Transverse colon (tissue), 4 donors: ENCODE results near the gene AP1S1. TPM values are rescaled to one million over a fixed set of nuclear protein-coding genes. Genes with fewer than 3 reads are reported as not detected.

ENCODE experiments used
- DNase-seq: peaks from one replicate; pipeline ENCODE4 v3.0.0-alpha.2; 2019
- H3K27ac ChIP-seq, 4 donors: fragments of 200-600 bp; sonication (generic); 2 replicates each; pipeline ENCODE4 v1.5.1; 2016 to 2018; ENCODE audit warnings: inconsistent platforms in 4 of 4
- H3K27me3 ChIP-seq: fragments of 200-600 bp; sonication (generic); 2 replicates; pipeline ENCODE4 v1.5.1; 2017; ENCODE audit warnings: inconsistent platforms
- H3K36me3 ChIP-seq, 4 donors: fragments of 200-600 bp; sonication (generic); 2 replicates each; pipeline ENCODE4 v1.5.1; 2017 to 2019; ENCODE audit warnings: inconsistent platforms in 4 of 4
- H3K4me1 ChIP-seq, 4 donors: fragments of 200-600 bp; sonication (generic); 2 replicates each; pipeline ENCODE4 v1.5.1; 2017 to 2020; ENCODE audit warnings: inconsistent platforms in 4 of 4
- H3K4me3 ChIP-seq, 4 donors: fragments of 200-600 bp; sonication (generic); 1 replicate in 1 of 4; 2 replicates in 3 of 4; pipeline versions ENCODE4 v1.5.1 to v1.6.1; 2017 to 2019; ENCODE audit warnings: inconsistent platforms in 4 of 4
- H3K9me3 ChIP-seq, 2 donors: fragments of 200-600 bp; sonication (generic); 2 replicates each; pipeline ENCODE4 v1.5.1; 2017 to 2019; ENCODE audit warnings: inconsistent platforms in 2 of 2
- EP300 ChIP-seq: sonication (generic); formaldehyde crosslinking; IDR thresholded peaks from one replicate; pipeline ENCODE4 v1.6.1; 2017; ENCODE audit warnings: antibody characterized with exemption, low read depth
- POLR2A ChIP-seq: fragments of 450-650 bp; IDR thresholded peaks from one replicate; pipeline ENCODE4 v1.6.1; 2016; ENCODE audit warnings: antibody characterized with exemption, mild to moderate bottlenecking, moderate library complexity
- POLR2AphosphoS5 ChIP-seq, 3 donors: sonication (generic); formaldehyde crosslinking; IDR thresholded peaks; one replicate each; pipeline ENCODE4 v1.6.1; 2016; ENCODE audit warnings: antibody characterized with exemption in 3 of 3
- WGBS, 2 donors: methylation state at CpG; one replicate each; pipeline ENCODE4 v1.1.5; 2018; ENCODE audit warnings: low coverage in 1 of 2; 5-methylcytosine and 5-hydroxymethylcytosine counted together
- in situ Hi-C, 4 donors: fragments of 200-750 bp; cut with MboI; loops; one replicate each; pipeline versions ENCODE4 v1.15.0 to v1.15.1; 2017; ENCODE audit warnings: low sequenced_read_pairs in 3 of 4, low pct_ligation_motif_present in 1 of 4, low pct_unique_long_range_greater_than_20kb in 1 of 4
- intact Hi-C: fragments of 100-400 bp; cut with DNase I; formaldehyde crosslinking; loops from one replicate; pipeline ENCODE4 v1.15.1; 2023; ENCODE audit warnings: low total_unique reads
- total RNA-seq, 4 donors: library from RNA; depleted of rRNA; stranded (reverse); fragments of >200 nt; gene quantifications; one replicate each; pipeline ENCODE4 v1.1.0, GENCODE V29; 2016
- TF ChIP-seq, protein P1 (sequence below), 5 experiments: fragments of 200-600 bp in 3 of 5; fragments of 450-650 bp in 2 of 5; sonication (generic) in 3 of 5; IDR thresholded peaks; 1 replicate in 2 of 5; 2 replicates in 3 of 5; pipeline ENCODE4 v1.5.1; 2016 to 2017; ENCODE audit warnings: antibody characterized with exemption in 5 of 5, inconsistent platforms in 3 of 5, mild to moderate bottlenecking in 2 of 5, moderate library complexity in 1 of 5

Gene AP1S1
- total RNA-seq, 4 donors from 2014 or later = 18.3 to 87.3 (median 54.0) TPM

DNA sequence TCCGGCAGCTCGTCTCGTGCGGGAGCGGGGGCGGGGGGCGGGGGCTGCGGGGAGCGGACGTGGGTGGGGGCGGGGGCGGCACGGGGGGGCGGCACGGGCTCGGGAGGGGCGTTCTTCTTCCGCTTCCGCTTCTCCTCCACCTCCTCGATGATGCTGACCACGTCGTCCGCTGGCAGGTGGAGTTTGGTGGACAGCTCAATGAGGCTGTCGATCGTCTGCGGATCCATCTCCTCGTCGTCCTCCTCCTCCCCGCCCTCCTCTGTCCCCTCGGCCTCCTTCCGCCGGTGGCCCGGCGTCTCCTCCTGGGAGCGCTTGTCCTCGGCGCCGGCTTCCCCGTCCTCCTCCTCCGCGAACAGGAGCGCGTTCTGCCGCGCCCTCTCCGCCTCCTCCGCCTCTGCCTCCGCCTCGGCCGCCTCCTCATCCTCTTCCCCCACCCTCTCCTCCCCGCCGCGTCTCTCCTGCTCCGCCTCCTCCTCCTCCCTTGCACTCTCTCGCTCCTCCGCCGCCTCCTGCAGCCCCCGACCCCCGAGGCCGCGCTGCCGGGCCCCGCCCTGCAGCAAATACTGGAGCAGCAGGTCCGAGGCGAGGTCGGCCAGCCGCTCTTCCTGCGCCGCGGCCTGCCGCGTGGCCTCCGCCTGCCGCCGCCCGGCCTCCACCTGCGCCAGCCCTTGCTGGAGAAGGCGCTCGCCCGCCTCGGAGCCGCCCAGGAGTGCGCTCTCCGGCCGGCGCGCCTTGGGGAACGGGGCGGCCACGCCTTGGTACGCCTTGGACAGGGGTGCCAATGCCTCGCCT is 9.2 kb downstream of the AP1S1 start:
- intact Hi-C loops = no loop called here
- no peak for DNase-seq

DNA sequence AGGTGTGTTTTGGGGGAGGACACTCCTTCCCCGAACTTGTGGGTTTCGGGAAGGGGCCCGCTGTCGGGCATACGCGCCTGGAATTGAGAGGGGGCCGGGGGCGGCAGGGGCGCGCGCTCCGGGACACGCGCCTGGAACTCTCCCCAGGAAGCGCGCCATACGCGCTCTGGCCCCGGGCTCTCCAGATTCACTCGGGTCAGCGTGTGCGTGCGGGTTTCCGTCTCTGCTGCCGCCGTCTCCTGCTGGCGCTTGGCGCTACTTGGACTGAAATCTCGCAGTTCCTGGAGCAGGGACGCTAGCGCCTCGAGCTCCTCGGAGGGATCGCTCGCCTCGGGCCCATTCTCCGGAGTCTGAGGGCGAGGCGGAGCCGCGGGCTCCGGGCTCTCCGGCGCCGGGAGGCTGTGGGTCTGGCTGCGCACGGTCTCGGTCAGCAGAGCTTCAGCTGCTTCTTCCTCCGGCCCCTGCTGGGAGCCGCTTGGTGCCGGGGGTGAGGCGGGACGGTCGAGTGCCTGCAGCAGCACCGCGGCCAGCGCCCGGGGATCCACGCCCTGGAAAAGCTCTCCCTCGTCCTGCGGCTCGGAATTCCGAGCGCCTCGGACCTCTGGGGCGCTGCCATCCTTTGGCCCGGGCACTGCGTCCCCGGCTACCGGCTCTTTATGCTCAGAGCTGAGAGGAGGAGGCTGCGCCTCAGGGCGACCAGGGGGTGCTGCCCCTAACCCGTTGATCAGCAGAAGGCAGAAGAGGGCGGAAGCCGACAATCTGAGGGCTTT is 10.0 kb downstream of the AP1S1 start:
- TF ChIP-seq, protein P1, sequence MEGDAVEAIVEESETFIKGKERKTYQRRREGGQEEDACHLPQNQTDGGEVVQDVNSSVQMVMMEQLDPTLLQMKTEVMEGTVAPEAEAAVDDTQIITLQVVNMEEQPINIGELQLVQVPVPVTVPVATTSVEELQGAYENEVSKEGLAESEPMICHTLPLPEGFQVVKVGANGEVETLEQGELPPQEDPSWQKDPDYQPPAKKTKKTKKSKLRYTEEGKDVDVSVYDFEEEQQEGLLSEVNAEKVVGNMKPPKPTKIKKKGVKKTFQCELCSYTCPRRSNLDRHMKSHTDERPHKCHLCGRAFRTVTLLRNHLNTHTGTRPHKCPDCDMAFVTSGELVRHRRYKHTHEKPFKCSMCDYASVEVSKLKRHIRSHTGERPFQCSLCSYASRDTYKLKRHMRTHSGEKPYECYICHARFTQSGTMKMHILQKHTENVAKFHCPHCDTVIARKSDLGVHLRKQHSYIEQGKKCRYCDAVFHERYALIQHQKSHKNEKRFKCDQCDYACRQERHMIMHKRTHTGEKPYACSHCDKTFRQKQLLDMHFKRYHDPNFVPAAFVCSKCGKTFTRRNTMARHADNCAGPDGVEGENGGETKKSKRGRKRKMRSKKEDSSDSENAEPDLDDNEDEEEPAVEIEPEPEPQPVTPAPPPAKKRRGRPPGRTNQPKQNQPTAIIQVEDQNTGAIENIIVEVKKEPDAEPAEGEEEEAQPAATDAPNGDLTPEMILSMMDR (IDR thresholded peaks at IDR 0.05) = no peak
- TF ChIP-seq EP300 (no peak), POLR2A (no peak), POLR2AphosphoS5 (IDR thresholded peaks at IDR 0.05) (no peak)
- peaks cover 81% of the 10 kb centered on the region for H3K27me3 ChIP-seq

More for the DNA sequence above, 9.2 kb downstream of the AP1S1 start:
- peak overlapping the region in 1 of 4 donors; percentile 15 for H3K27ac ChIP-seq
- TF ChIP-seq POLR2AphosphoS5 (IDR thresholded peaks at IDR 0.05) (no peak), EP300 (no peak), POLR2A (no peak)
- TF ChIP-seq, protein P1 (IDR thresholded peaks at IDR 0.05) = no peak
- peaks cover 0 to 6% (median 0%) of the 10 kb centered on the region in 4 donors for H3K36me3 ChIP-seq
- in situ Hi-C loops = no loop called here
- no peaks in the 10 kb centered on the region for H3K9me3 ChIP-seq
- peaks cover 27 to 41% (median 34%) of the 10 kb centered on the region in 4 donors for H3K4me1 ChIP-seq
- peaks cover 73% of the 10 kb centered on the region for H3K27me3 ChIP-seq
- peak overlapping the region in 3 of 4 donors; percentile 3 to 44 (median 31) for H3K4me3 ChIP-seq
- WGBS, 2 donors = 2% methylated on average over 73 of the region's 92 CpGs; no CpG with 5 or more reads in 1 of the 2 donors

DNA sequence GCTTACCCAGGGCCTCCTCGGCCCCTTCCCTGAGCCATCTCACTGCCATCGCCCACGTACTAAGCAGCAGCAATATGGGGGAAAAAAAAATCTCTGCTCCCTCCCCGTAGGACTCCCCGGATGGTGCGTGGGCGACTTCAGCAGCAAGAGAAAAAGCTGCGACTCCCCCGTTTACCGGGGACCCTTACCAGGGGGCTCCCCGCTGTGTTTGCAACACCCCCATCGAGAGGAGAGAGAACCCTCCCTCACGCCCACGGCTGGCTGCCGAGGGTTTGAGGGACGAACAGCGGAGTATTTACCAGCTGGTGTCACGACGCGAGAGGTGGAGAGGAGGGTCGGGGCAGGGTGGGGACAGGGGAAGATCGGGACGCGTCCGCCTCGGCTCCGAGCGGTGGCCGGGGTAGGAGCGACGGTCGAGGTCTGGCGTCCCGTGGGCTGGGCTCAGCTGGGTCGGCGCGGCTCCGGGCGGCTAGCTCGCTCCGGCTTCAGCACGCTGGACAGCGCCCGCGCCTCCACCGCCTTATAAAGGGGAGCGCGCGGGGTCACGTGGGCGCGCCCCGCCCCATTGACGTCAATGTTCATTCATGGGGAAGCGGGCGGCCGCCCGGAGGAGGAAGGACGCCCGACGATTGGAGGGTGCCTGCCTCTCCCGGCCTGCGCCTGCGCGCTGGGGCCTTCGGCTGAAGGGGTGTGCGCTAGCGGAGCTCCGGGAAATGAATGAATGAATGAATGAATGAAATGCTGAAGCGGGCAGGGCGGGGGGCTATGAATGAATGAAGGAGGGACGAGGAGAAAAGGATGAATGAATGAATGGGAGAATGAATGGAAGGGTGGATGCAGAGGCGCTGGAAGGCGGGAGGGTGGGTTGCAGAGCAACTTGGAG is 11.0 kb downstream of the AP1S1 start, which contains the start of gene VGF:
TSS of gene VGF (minus strand) at position 495 of the 883 bp plus-strand sequence. CDS start 726 bp downstream, outside the sequence.
- 4% methylated on average over 4 to 73 of the region's 74 CpGs for WGBS, 2 donors
- DNase-seq = peak; percentile 93
- H3K27me3 ChIP-seq = peaks cover 91% of the 10 kb centered on the region
- no peak within 1 kb of the TSS for H3K27ac ChIP-seq
- peaks cover 31 to 46% (median 43%) of the 10 kb centered on the region in 4 donors for H3K4me1 ChIP-seq
- TF ChIP-seq POLR2AphosphoS5 (IDR thresholded peaks at IDR 0.05) = peak; percentile 20 to 51 (median 44)
- TF ChIP-seq, protein P1 (IDR thresholded peaks at IDR 0.05) = no peak
- H3K4me3 ChIP-seq = peak within 1 kb of the TSS in 1 of 4 donors; percentile 12
- in situ Hi-C loops = no loop called here
- H3K9me3 ChIP-seq = no peaks in the 10 kb centered on the region
- H3K36me3 ChIP-seq = no peaks in the 10 kb centered on the region
- intact Hi-C loops = no loop called here

More for the DNA sequence above, 10.0 kb downstream of the AP1S1 start:
- H3K36me3 ChIP-seq = peaks cover 0 to 5% (median 0%) of the 10 kb centered on the region in 4 donors
- intact Hi-C loops = no loop called here
- in situ Hi-C loops = no loop called here
- no peaks in the 10 kb centered on the region for H3K9me3 ChIP-seq
- H3K27ac ChIP-seq = no peak overlapping the region
- no peak for DNase-seq
- peak overlapping the region in 2 of 4 donors; percentile 31 to 44 for H3K4me3 ChIP-seq
- 5 to 30% methylated on average over 2 to 32 of the region's 75 CpGs for WGBS, 2 donors
- peaks cover 27 to 41% (median 35%) of the 10 kb centered on the region in 4 donors for H3K4me1 ChIP-seq
